Vagina (tissue), 2 donors: ENCODE results near the gene CEP128.

Experiments
- POLR2A ChIP-seq, 2 donors: fragments of 450-650 bp; IDR thresholded peaks; one replicate each; pipeline ENCODE4 v1.6.1; 2017; ENCODE audit warnings: antibody characterized with exemption in 2 of 2, mild to moderate bottlenecking in 2 of 2, moderate library complexity in 2 of 2
- TF ChIP-seq, protein P1 (sequence below), 3 experiments: fragments of 450-650 bp in 2 of 3; fragments of 200-600 bp in 1 of 3; sonication (generic) in 1 of 3; IDR thresholded peaks; one replicate each; pipeline ENCODE4 v1.5.1; 2017 to 2019; ENCODE audit warnings: antibody characterized with exemption in 3 of 3, mild to moderate bottlenecking in 2 of 3, moderate library complexity in 2 of 3

DNA sequence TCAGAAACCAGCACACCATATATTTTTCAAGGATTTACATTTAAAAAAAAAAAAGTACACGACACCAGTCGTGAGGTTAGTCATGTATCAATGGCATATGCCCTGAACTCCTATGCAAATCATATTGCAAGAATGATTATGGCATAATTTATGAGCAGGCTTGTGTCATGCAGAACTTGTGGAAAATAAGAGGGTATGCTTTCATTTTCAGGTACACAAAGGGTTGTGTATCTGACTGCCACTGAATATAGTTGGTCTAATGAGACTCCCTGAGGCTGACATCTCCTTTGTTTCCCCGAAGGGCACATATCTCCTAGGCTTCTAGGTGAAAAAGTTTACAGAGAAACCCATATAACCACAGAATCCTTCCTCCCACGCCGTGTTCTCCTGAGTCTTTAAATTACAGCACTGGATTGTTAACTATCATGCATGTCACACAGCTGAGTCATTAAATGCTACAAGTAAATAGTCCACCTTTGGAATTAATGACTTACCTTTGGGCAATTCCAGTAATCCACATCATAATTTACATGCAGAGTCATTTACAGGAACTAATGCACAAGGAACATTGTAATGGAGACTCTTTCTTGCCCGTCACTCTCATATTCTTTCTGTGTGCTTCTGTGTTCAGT lies 373.5 kb downstream of the CEP128 start:
- TF ChIP-seq, protein P1, sequence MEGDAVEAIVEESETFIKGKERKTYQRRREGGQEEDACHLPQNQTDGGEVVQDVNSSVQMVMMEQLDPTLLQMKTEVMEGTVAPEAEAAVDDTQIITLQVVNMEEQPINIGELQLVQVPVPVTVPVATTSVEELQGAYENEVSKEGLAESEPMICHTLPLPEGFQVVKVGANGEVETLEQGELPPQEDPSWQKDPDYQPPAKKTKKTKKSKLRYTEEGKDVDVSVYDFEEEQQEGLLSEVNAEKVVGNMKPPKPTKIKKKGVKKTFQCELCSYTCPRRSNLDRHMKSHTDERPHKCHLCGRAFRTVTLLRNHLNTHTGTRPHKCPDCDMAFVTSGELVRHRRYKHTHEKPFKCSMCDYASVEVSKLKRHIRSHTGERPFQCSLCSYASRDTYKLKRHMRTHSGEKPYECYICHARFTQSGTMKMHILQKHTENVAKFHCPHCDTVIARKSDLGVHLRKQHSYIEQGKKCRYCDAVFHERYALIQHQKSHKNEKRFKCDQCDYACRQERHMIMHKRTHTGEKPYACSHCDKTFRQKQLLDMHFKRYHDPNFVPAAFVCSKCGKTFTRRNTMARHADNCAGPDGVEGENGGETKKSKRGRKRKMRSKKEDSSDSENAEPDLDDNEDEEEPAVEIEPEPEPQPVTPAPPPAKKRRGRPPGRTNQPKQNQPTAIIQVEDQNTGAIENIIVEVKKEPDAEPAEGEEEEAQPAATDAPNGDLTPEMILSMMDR (IDR thresholded peaks at IDR 0.05) = no peak
- no peak for TF ChIP-seq POLR2A (IDR thresholded peaks at IDR 0.05)
